GM21528 (cell line): ENCODE data around the gene SCUBE2.
"Not testable (repeated sequence)": the region's sequence is repeated elsewhere in the genome, so short reads cannot be mapped to it uniquely, and the experiment has no call there.

Experiments used
- ATAC-seq: cut with Tn5 transposase; IDR thresholded peaks from one replicate; pipeline ENCODE4 v1.9.1; 2021; ENCODE audit warnings: mild to moderate bottlenecking, moderate library complexity; ENCODE audit not compliant: unreplicated experiment, low FRiP score

The SCUBE2 gene

DNA sequence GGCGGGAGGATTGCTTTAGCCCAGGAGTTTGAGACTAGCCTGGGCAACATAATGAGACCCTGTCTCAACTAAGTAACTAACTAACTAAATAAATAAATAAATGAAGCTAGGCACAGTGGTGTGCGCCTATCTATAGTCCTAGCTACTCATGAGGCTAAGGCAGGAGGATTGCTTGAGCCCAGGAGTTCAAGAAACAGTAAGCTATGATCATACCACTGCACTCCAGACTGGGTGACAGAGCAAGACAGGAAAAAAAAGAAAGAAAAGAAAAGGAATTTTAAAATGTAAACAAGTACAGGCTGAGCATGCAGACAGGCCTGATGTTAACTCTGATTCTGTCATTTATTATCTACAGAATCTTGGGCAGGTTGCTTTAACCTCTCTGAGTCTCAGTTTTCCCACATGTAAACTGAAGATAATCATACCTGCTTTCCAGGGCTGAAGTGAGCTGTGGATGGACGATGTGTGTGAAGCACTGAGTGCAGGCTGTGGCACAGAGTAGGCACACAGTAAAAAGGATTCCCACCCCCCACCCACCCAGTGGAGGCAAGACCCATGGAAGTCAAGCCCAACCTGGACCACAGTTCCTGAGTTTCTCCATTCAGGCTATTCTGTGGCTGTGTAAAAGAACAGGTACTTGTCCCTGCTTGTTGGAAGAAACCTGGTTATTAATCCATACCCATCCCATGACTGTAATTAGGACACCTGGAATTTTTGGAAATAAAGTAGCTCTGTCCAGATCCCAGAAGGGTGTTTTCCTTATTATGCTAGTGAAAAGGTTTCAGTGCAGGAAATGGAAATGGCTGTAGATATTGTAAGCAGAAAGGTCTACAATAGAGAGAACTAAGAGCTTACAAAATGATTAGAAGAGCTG is 18.7 kb upstream of the SCUBE2 start:
- ATAC-seq, result no peak

DNA sequence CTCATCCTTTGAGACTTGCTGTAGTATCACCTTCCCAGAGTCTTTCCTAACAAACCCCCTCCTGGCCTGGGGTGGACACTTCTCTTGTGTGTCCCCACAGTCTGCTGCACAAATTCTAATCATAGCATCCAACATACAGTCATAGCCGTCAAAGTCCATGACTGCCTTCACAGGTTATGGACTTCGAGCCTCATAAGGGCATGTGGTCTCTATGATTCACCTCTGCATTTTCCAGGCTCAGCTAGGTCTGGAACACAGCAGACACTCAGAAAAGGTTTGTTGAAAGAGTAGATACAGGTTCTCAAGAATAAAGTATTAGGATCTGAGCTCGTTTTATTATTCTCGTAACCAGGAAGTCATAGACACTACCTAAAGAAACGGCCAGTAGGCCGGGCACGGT is 13.2 kb upstream of the SCUBE2 start:
- ATAC-seq, result no peak

DNA sequence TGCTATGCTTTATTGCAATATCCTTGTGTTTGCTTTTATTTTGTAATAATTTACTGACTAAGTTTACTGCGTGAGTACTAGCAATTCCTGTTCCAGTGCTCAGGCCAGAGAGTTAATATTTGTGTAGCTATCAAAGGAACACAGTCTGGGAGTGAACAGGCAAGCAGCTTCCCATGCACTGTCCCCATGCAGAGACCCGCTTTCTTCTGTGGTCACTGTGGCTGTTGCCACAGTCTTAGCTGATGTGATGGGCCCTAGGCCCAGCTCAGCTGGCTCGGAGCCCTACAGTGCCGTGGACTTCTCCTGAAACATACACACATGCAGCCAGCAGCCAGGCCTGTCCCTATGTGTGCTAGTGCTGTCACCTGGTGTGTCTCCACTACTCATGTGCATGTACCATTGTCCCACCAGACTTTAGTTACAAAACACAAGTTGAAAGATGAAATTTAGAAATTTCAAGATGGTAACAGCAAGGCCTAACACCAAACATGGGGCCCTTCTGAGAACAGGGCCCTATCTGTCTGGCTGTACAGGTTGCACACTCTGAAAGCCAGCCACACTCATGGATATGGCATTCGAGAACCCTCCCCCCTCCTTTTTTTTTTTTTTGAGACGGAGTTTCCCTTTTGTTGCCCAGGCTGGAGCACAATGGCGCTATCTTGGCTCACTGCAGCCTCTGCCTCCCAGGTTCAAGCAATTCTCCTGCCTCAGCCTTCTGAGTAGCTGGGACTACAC is 12.3 kb upstream of the SCUBE2 start:
- no peak for ATAC-seq

DNA sequence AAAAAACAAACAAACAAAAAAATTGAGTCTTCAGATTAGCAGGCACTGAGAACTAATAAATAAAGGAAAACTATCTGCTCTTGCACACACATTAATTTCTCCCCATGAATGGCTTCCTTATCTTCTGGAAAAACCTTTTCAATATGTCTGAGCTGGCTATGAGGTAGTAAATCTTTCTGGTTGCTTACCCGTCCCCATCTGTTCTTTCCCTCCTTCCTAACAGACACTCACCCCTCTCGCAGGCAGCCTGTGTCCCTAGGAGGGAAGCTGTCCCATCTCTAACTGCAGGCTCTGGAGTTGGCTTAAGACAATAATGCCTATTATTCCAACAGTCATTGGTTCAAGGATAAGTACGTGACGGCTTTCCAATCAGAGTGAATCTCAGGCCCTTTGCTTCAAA is 8.2 kb upstream of the SCUBE2 start:
- ATAC-seq, result no peak

DNA sequence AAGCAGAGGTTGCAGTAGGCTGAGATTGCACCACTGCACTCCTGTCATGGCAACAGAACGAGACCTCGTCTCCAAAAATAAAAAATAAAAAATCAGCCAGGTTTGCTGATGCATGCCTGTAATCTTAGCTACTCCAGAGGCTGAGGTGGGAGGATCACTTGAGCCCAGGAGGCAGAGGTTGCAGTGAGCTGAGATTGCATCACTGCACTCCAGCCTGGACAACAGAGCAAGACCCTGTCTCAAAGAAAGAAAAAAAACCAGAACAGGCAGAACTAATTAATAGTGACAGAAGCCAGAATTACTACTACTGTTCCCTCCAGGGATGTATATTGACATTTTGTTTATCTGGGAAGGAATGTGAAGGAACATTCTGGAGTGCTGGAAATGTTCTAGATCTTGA is 7.1 kb upstream of the SCUBE2 start:
- ATAC-seq, result not testable (repeated sequence)

DNA sequence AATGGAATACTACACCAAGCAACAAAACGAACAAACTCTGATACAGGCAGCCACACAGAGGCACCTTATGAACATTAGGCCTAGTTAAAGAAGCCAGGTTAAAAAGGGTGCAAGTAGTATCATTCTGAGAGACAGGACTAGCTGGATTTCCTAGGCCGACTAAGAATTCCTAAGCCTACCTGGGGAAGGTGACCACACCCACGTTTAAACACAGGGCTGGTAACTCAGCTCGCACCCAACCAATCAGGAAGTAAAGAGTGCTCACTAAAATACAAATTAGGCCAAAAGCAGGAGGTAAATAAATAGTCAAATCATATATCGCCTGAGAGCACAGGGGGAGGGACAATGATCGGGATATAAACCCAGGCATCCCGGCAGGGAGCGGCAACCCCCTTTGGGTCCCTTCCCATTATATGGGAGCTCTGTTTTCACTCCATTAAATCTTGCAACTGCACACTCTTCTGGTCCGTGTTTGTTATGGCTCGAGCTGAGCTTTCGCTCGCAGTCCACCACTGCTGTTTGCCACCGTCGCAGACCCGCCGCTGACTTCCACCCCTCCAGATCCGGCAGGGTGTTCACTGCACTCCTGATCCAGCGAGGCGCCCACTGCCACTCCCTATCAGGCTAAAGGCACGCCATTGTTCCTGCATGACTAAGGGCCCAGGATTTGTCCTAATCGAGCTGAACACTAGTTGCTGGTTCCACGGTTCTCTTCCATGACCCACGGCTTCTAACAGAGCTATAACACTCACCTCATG is 6.0 kb upstream of the SCUBE2 start:
- ATAC-seq, result not testable (repeated sequence)

DNA sequence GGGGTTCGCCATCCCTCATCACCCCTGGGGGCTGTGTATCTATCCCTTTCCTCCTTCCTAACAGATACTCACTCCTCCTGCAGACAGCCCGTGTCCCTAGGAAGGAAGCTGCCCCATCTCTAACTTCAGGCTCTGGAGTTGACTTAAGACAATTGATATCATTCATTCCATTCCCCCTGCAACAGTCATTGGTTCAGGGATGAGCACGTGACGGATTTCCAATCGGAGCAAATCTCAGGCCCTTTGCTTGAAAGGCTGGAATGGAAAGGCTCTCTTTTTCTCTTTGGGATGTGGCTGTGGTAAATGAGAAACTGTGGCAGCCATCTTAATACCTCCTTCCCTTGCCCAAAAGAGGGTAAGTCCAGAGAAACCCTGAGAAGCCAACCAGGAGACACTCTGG is 5.0 kb upstream of the SCUBE2 start:
- no peak for ATAC-seq

DNA sequence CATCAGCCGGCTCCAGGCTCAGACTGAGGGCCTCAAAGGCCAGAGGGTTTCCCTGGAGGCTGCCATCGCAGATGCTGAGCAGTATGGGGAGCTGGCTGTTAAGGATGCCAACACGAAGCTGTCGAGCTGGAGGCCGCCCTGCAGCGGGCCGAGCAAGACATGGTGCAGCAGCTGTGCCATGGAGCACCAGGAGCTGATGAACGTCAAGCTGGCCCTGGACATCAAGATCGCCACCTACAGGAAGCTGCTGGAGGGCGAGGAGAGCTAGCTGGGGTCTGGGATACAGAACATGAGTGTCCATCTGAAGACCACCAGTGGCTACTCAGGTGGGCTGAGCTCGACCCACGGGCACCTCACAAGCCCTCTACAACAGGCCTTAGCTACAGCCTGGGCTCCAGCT is 4.0 kb upstream of the SCUBE2 start:
- ATAC-seq, result no peak

DNA sequence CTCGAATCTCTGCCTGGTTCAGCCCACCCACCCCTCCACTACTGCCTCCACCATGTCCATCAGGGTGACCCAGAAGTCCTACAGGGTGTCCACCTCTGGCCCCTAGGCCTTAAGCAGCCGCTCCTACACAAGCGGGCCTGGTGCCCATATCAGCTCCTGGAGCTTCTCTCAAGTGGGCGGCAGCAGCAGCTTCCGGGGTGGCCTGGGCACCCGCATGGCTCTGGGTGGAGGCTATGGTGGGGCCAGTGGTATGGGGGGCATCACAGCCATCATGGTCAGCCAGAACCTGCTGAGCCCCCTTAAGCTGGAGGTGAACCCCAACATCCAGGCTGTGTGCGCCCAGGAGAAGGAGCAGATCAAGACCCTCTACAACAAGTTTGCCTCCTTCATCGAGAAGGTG is 3.0 kb upstream of the SCUBE2 start:
- ATAC-seq, result no peak

DNA sequence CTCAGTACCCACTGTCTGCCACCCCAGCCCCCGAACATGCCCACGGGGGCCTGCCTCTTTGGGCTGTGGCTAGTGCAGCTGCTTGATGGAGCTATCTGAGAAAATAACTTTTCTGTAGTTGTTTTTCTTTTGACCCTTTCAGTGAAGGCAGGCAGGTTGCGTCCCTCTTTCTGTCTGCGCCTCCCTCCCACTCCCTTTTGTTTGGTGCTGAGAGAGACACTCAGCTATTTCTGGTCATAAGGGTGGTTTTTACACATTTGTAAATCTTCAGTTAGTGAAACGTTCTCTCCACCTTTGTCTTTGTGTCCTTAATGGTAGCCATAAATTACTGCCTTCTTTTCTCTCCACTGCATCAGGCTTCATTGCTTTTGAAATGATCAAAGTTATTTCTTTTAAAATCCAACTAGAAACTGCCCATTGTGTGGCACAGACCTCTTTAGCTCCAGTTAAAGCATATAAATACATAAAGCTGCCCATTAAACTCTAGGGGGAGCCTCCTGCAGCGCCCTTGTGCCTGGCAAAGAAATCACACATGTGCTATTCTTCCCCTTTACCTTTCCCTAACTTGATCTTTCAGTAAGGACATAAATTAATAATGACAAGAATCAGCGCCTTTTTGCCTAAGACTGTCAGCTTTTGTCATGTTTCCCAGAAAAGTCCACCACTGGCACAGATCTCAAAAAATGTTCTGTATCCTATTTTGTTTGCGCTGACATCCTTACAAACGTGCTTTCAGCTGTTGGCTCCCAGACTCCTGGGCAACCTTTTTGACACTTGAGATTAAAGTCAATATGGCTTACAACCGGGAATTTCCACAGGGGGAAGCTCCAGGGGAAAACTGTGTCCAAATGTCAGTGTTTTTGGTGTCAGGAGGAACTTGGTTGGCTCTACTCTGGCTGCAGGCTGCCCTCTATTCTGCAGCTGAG is 1.7 kb upstream of the SCUBE2 start:
- no peak for ATAC-seq

DNA sequence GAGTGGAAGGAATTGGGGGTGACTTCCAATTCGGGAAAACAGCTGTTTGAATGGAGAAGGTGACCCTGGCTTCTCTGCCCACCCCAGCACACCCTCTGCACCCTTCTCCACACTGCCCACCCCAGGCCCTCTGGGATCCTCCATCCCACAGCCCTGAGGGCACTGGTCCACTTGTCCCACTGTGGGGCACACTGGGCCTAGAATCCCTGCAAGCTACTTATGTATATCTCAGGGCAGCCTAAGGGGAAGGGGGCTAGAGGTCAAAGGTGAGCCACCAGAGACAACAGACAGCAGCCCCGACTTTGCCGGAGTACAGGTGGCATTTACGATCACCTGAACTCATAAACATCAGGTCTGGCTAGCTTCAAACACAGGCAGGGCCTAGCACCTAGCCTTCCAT is 673 bp upstream of the SCUBE2 start:
- ATAC-seq, result no peak

DNA sequence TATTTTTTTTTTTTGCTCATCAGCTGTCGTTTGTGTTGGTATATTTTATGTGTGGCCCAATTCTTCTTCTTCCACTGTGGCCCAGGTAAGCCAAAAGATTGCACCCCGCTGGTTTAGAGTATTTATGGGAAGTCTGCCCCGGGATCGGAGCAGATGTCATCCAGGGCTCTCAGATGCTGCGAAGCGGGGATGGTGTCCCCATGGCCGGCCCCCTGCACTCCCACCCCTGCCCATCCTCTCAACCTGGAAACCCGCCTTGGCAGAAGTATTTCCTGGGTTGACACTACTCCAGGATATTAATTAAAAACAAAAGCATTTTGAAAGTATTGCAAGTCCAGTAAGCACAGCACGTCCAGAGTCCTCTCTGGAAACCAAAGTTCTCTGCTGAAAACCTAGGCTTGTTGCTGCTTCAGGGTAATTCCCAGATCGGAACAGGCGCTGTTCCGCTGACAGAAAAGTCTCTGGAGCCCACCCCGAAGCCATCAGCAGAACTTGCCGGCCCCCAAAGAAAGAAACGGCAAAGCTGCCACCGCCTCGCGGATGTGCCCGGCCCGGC is 833 bp downstream of the SCUBE2 start:
- no peak for ATAC-seq

DNA sequence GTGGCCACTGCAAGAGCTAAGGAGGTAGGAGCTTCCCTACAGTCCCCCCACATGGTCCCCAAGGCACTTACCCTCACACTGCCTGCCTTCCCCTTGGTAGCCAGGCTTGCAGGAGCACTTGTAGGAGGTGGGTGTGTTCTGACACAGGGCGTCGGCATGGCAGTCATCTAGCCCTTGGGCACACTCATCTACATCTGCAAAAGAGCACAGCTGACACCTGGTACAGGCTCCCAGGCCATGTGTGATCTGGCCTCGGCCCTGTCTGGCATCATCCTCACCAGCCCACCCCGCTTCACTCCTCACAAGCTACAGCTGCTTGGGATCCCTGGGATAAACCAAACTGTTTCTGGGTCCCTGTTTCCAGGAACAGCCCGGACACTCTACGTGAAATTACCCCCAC is 1.8 kb downstream of the SCUBE2 start:
- no peak for ATAC-seq

DNA sequence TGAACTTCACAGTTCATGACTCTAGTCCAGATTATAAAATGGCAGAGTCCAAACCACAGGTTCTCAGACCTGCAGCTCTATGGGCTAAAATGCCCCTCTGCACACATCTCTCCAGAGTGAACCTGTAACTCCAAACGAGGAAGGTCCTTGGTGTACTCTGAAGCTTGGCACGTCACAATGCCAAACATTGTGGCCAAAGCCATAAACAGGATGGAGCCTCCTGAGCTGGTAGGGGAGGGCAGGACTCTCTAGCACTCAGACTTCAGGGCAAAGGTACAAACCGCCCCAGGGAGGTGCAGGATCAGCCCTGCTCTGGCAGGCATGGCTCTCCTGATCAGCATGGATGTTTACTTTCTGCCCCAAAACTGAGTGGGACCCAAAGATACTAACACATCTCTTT is 2.3 kb downstream of the SCUBE2 start:
- ATAC-seq, result no peak

DNA sequence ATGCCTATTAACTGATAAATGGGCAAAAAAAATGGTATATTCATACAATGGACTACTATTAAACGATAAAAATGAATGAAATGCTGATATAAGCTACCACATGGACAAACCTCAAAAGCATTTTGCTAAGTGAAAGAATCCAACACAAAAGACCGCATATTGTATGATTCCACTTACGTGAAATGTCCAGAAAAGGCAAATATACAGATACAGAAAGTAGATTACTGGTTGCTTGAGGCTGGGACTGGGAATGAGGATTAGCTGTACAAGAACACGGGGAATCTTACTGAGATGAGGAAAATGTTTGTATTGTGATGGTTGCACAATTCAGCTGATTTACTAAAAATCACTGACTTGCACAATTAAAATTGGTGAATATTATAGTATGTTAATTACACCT is 8.8 kb downstream of the SCUBE2 start:
- no peak for ATAC-seq

DNA sequence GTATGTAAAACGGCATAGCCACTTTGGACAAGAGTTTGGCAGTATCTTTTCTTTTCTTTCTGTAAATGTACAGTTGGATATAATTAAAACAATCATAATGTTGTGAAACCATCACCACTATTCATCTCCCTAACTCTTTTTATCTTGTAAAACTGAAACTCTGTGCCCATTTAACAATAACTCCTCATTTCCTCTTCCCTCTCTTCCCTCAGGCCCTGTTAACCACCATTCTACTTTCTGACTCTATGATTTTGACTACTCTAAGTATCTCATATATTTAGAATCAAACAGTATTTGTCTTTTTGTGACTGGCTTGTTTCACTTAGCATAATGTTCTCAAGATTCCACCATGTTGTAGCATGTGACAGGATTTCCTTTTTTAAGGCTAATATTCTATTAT is 10.2 kb downstream of the SCUBE2 start:
- no peak for ATAC-seq

DNA sequence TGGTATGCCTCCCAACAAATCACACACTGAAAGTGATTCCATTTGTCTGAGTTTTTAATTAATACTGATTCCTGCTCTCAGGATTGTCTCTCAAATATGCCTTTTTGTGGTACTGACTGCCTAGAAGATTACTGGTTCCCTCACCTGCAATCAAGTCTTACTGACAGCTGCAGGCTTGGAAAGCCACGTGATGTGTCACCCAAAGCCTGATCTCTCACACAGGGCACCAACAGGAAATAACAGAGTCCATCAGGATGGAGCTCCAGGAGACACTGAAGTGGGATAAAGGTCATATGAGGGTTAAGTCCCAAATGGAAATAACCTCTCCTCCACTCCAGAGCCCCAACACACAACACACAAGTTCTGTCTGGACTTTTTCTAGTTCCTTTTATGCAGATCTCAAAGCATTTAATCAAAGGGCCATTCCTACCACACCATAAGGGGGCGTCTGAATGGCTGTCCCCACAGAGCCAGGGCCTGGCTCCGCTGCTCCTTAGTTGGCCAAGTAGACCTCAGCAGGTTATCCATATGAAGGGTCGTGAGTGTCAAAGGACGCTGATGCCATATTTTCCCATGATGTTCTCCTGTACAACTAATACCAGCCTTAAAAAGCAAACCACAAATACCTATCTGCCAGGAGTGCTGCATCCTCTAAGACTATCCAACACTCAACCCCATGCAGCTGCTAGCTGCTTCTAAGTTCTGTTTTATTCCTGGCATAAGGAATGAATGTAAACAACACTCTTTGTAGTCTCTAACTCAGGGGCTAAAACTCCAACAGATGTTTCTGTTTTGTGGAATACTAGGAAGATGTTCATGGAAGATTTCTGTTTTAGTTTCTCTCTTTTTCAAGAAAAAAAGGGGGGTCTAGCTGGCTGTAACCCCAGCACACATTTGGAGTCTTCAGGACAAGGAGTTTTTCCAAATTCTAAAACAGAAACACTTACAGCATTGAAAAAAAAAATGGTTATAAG is 13.0 kb downstream of the SCUBE2 start:
- no peak for ATAC-seq

DNA sequence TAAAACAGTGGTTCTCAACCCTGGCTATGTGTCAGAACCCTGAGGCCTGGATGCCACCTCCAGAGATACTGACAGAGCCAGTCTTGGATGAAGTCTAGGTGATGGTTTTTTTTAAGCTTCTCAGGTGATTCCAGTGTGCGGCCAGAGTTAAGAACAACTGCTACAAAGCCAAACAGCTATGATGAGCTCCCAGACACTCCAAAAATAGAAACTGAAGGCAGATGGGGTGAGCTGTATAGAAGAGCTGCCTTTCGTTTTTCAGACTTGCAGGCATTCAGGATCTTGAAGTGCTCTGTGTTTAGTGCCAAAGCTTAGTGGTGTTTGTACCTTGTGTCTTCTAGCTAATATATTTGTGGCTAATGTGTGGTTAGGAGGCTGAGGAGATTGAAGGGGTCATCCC is 14.2 kb downstream of the SCUBE2 start:
- ATAC-seq, result no peak

DNA sequence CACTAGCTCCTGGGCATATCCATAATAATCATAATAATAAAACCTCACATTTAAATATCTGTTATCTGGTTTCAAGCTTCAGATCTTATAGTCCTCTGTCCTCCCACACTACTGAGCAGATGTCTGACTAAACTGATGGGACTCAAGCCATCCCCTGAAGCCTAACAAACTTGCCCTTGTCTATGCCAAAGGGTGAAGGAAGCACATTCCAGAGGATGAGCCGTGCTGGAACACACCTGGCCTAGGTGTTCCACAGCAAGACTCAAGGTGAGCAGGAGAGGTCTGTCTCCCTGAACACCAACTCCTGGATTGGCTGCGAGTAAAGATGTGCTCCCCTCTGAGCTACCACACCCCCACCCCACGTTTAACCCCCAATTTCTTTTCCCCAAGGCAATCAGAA is 14.7 kb downstream of the SCUBE2 start:
- ATAC-seq, result no peak
